SK-N-SH (cell line): ENCODE data around the gene GNAT2. TPM values are rescaled to one million over a fixed set of nuclear protein-coding genes. Genes with fewer than 3 reads are reported as not detected.

ENCODE experiments used
- CTCF ChIA-PET: fragments of 300-600, 350-600 bp; formaldehyde crosslinking; extraction: SDS; loops from one replicate; lab custom pipeline; 2021; lab: Yijun Ruan, JAX
- POLR2A ChIA-PET: fragments of 350-600 bp; sonication (Branson Sonifier 250); formaldehyde crosslinking; extraction: SDS; loops from one replicate; lab custom pipeline; 2020; ENCODE audit warnings: antibody characterized with exemption, inconsistent platforms; lab: Yijun Ruan, JAX
- DNase-seq: peaks from one replicate; pipeline ENCODE4 v3.0.0; 2012
- H2AFZ ChIP-seq: fragments of 200-600 bp; sonication (generic); 2 replicates; pipeline ENCODE4 v1.8.1; 2016; ENCODE audit warnings: antibody characterized with exemption, mild to moderate bottlenecking, low read depth
- H3F3A ChIP-seq: fragments of 200-600 bp; sonication (generic); replicated peaks from 2 replicates; pipeline ENCODE3; 2016; ENCODE audit warnings: antibody characterized with exemption, mild to moderate bottlenecking; ENCODE audit not compliant: insufficient read depth
- H3K27ac ChIP-seq, 2 experiments: fragments of 200-500 bp in 1 of 2; fragments of 200-600 bp in 1 of 2; sonication (Bioruptor generic) in 1 of 2; sonication (generic), shearing (Covaris generic) in 1 of 2; 2 replicates each; pipeline versions ENCODE4 v1.5.1 to v1.6.1; 2014 to 2016; ENCODE audit warnings: low read depth in 2 of 2, inconsistent platforms in 1 of 2, low read length in 1 of 2, mild to moderate bottlenecking in 1 of 2, mixed read lengths in 1 of 2
- H3K27me3 ChIP-seq: fragments of 200-600 bp; sonication (generic), shearing (Covaris generic); 2 replicates; pipeline ENCODE4 v1.6.1; 2016; ENCODE audit warnings: mixed run types; ENCODE audit not compliant: insufficient read depth
- H3K36me3 ChIP-seq, 2 experiments: fragments of 200-500 bp in 1 of 2; fragments of 200-600 bp in 1 of 2; sonication (Bioruptor generic) in 1 of 2; sonication (generic) in 1 of 2; replicated peaks in 1 of 2; 2 replicates each; pipeline versions ENCODE3 to v1.5.1; 2014 to 2016; ENCODE audit warnings: low read length in 1 of 2, mild to moderate bottlenecking in 1 of 2; ENCODE audit not compliant: insufficient read depth in 2 of 2, control insufficient read depth in 1 of 2
- H3K4me1 ChIP-seq, 2 experiments: fragments of 200-500 bp in 1 of 2; fragments of 200-600 bp in 1 of 2; sonication (Bioruptor generic) in 1 of 2; sonication (generic), shearing (Covaris generic) in 1 of 2; 2 replicates each; pipeline versions ENCODE4 v1.5.1 to v1.6.1; 2014 to 2016; ENCODE audit warnings: low read depth in 1 of 2, low read length in 1 of 2, mixed run types in 1 of 2; ENCODE audit not compliant: insufficient read depth in 2 of 2, control insufficient read depth in 1 of 2
- H3K4me2 ChIP-seq: fragments of 200-600 bp; sonication (generic), shearing (Covaris generic); 2 replicates; pipeline ENCODE4 v1.6.1; 2017; ENCODE audit warnings: mixed run types
- H3K4me3 ChIP-seq, 2 experiments: fragments of 200-500 bp in 1 of 2; fragments of 200-600 bp in 1 of 2; sonication (Bioruptor generic) in 1 of 2; sonication (generic), shearing (Covaris generic) in 1 of 2; 2 replicates each; pipeline versions ENCODE4 v1.5.1 to v1.8.1; 2014 to 2016; ENCODE audit warnings: low read depth in 2 of 2, inconsistent platforms in 1 of 2, low read length in 1 of 2, mild to moderate bottlenecking in 1 of 2, mixed read lengths in 1 of 2, moderate library complexity in 1 of 2
- H3K79me2 ChIP-seq: fragments of 200-600 bp; sonication (generic); 2 replicates; pipeline ENCODE4 v1.8.1; 2017; ENCODE audit warnings: mild to moderate bottlenecking; ENCODE audit not compliant: insufficient read depth
- H3K9ac ChIP-seq: fragments of 200-600 bp; sonication (generic); 2 replicates; pipeline ENCODE4 v1.6.1; 2017; ENCODE audit warnings: mixed run types
- H3K9me2 ChIP-seq: fragments of 200-600 bp; sonication (generic); 2 replicates; pipeline ENCODE4 v1.6.1; 2017; ENCODE audit warnings: mixed run types
- H3K9me3 ChIP-seq: fragments of 200-600 bp; sonication (generic); 2 replicates; pipeline ENCODE4 v1.6.1; 2017; ENCODE audit warnings: mixed run types, mild to moderate bottlenecking, moderate library complexity
- H4K20me1 ChIP-seq: fragments of 200-600 bp; sonication (generic); 2 replicates; pipeline ENCODE4 v1.6.1; 2017; ENCODE audit warnings: mild to moderate bottlenecking, mixed run types; ENCODE audit not compliant: insufficient read depth
- ELF1 ChIP-seq: IDR thresholded peaks from 2 replicates; pipeline ENCODE4 v1.4.0; 2012
- EP300 ChIP-seq, 2 experiments: IDR thresholded peaks; 2 replicates each; pipeline versions ENCODE4 v1.4.0 to v1.6.1; 2012; ENCODE audit warnings: borderline replicate concordance in 1 of 2, low read depth in 1 of 2, low read length in 1 of 2
- EZH2phosphoT487 ChIP-seq: fragments of 200-600 bp; sonication (generic); IDR thresholded peaks from 2 replicates; pipeline ENCODE4 v1.6.1; 2017; ENCODE audit warnings: low read depth, mixed run types, mild to moderate bottlenecking, antibody characterized with exemption, moderate library complexity, borderline replicate concordance
- FOSL2 ChIP-seq: IDR thresholded peaks from 2 replicates; pipeline ENCODE4 v1.4.0; 2012; ENCODE audit warnings: low read depth, mild to moderate bottlenecking, moderate library complexity, borderline replicate concordance
- GATA2 ChIP-seq: sonication (generic); formaldehyde crosslinking; IDR thresholded peaks from 2 replicates; pipeline ENCODE4 v1.5.0; 2020; ENCODE audit warnings: mild to moderate bottlenecking, missing genetic modification reagents
- JUND ChIP-seq: IDR thresholded peaks from 2 replicates; pipeline ENCODE4 v1.4.0; 2012
- MEF2A ChIP-seq: IDR thresholded peaks from 2 replicates; pipeline ENCODE4 v1.4.0; 2012; ENCODE audit warnings: low read depth, borderline replicate concordance
- MXI1 ChIP-seq: IDR thresholded peaks from 2 replicates; pipeline ENCODE4 v1.6.1; 2012; ENCODE audit warnings: mild to moderate bottlenecking, low read depth, low read length, improper control_type of control experiment
- NRF1 ChIP-seq: IDR thresholded peaks from 2 replicates; pipeline ENCODE4 v1.6.1; 2012; ENCODE audit warnings: low read depth, mild to moderate bottlenecking, low read length
- POLR2AphosphoS5 ChIP-seq: IDR thresholded peaks from 2 replicates; pipeline ENCODE4 v1.6.1; 2012; ENCODE audit warnings: low read depth, low read length
- RAD21 ChIP-seq: IDR thresholded peaks from 2 replicates; pipeline ENCODE4 v1.6.1; 2012; ENCODE audit warnings: mild to moderate bottlenecking, low read length
- RCOR1 ChIP-seq: fragments of 150-350 bp; IDR thresholded peaks from 2 replicates; pipeline ENCODE4 v1.6.1; 2017; ENCODE audit warnings: antibody characterized with exemption, low read length
- SIN3A ChIP-seq: IDR thresholded peaks from 2 replicates; pipeline ENCODE4 v1.6.1; 2012; ENCODE audit warnings: low read depth, mild to moderate bottlenecking, low read length, moderate library complexity, borderline replicate concordance
- TEAD4 ChIP-seq: IDR thresholded peaks from 2 replicates; pipeline ENCODE4 v1.4.0; 2012; ENCODE audit warnings: mild to moderate bottlenecking, borderline replicate concordance; ENCODE audit not compliant: insufficient read depth
- WGBS: methylation state at CpG from one replicate; pipeline ENCODE4 v1.1.6; 2017; ENCODE audit warnings: low lambda C conversion rate; 5-methylcytosine and 5-hydroxymethylcytosine counted together
- polyA plus RNA-seq, 3 experiments: library from polyadenylated mRNA; depleted of rRNA; stranded (reverse); fragments of >200 nt; gene quantifications; 2 replicates each; pipeline ENCODE4 v1.2.3, GENCODE V29; 2012
- TF ChIP-seq, protein P1 (sequence below): IDR thresholded peaks from 2 replicates; pipeline ENCODE4; 2012
- TF ChIP-seq, protein P2 (sequence below): IDR thresholded peaks from 2 replicates; pipeline ENCODE4 v1.6.1; 2012; ENCODE audit warnings: mild to moderate bottlenecking, low read depth, low read length, moderate library complexity
- TF ChIP-seq, protein P3 (sequence below): fragments of 150-350 bp; IDR thresholded peaks from 2 replicates; pipeline ENCODE4 v1.6.1; 2016; ENCODE audit warnings: mild to moderate bottlenecking, low read depth, low read length
- TF ChIP-seq, protein P4 (sequence below): IDR thresholded peaks from 2 replicates; pipeline ENCODE4 v1.4.0; 2012; ENCODE audit warnings: low read depth, borderline replicate concordance

GNAT2 gene
- polyA plus RNA-seq, 1 of the 3 experiments (the other 2 are of a cell fraction) = 0.16 TPM

DNA sequence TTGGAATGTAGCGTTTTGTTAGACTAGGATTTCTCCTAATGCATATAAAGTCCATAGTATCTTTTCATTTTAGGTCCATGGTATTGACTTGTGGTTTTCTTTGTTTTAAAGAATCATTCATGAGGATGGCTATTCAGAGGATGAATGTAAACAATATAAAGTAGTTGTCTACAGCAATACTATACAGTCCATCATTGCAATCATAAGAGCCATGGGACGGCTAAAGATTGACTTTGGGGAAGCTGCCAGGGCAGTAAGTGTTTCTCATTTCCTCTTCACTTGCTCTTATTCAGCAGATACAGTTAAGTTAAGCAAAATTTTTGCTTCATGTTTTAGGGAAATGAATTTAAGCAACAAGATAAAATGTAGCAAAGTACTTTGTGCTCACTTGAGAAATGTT, 45.6 kb downstream of the GNAT2 start (continued):
- TF ChIP-seq MXI1 = no peak

DNA sequence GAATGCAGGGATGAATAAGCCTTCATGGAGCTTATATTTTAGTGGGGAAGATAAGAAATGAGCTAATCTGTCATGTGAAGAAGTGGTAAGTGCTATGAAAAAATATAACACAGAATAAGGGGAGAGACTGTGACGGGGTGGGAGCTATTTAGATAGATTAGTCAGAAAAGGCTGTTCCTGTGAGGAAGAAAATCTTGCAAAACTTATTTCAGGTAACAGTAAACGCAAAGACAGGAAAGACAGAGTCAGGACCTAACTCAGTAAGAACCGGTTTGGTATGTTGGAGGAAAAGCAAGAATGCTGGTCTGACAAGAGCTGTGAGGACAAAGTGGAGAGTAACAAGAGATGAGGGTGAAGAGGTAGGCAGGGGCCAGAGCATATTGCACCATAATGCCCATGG, 49.0 kb downstream of the GNAT2 start:
- Histone ChIP-seq H3K9me2 (no peaks in the 10 kb centered on the region), H3K9me3 (no peaks in the 10 kb centered on the region), H3K27ac (no peak overlapping the region), H3K4me2 (no peak overlapping the region), H3K79me2 (peaks cover 100% of the 10 kb centered on the region), H3K9ac (no peak overlapping the region), H3K4me3 (no peak overlapping the region), H3K27me3 (no peaks in the 10 kb centered on the region), H2AFZ (no peak overlapping the region), H4K20me1 (peaks cover 84% of the 10 kb centered on the region), H3F3A (peaks cover 10% of the 10 kb centered on the region), H3K4me1 (peaks cover 0 to 4% of the 10 kb centered on the region in 2 experiments; a peak in 2 of 4 replicates), H3K36me3 (peaks cover 10 to 14% of the 10 kb centered on the region in 2 experiments)
- WGBS = 89% methylated on average over 3 of the region's 3 CpGs
- POLR2A ChIA-PET = no interaction called here
- CTCF ChIA-PET = interaction anchor here (1.1 to 1.6 kb wide), 5 partner anchors 12 to 79 kb away, joined by 3 to 6 read pairs (median 4); partner anchors contain the start of gene GNAI3
- no peak for DNase-seq
- no peak for TF ChIP-seq RCOR1
- no peak for TF ChIP-seq EZH2phosphoT487
- TF ChIP-seq FOSL2 = no peak
- no peak for TF ChIP-seq EP300 (IDR thresholded peaks at IDR 0.05; ENCODE audit: borderline replicate concordance in 1 of 2, low read depth in 1 of 2, low read length in 1 of 2)
- TF ChIP-seq, protein P1, sequence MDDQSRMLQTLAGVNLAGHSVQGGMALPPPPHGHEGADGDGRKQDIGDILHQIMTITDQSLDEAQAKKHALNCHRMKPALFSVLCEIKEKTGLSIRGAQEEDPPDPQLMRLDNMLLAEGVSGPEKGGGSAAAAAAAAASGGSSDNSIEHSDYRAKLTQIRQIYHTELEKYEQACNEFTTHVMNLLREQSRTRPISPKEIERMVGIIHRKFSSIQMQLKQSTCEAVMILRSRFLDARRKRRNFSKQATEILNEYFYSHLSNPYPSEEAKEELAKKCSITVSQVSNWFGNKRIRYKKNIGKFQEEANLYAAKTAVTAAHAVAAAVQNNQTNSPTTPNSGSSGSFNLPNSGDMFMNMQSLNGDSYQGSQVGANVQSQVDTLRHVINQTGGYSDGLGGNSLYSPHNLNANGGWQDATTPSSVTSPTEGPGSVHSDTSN = no peak
- TF ChIP-seq, protein P2, sequence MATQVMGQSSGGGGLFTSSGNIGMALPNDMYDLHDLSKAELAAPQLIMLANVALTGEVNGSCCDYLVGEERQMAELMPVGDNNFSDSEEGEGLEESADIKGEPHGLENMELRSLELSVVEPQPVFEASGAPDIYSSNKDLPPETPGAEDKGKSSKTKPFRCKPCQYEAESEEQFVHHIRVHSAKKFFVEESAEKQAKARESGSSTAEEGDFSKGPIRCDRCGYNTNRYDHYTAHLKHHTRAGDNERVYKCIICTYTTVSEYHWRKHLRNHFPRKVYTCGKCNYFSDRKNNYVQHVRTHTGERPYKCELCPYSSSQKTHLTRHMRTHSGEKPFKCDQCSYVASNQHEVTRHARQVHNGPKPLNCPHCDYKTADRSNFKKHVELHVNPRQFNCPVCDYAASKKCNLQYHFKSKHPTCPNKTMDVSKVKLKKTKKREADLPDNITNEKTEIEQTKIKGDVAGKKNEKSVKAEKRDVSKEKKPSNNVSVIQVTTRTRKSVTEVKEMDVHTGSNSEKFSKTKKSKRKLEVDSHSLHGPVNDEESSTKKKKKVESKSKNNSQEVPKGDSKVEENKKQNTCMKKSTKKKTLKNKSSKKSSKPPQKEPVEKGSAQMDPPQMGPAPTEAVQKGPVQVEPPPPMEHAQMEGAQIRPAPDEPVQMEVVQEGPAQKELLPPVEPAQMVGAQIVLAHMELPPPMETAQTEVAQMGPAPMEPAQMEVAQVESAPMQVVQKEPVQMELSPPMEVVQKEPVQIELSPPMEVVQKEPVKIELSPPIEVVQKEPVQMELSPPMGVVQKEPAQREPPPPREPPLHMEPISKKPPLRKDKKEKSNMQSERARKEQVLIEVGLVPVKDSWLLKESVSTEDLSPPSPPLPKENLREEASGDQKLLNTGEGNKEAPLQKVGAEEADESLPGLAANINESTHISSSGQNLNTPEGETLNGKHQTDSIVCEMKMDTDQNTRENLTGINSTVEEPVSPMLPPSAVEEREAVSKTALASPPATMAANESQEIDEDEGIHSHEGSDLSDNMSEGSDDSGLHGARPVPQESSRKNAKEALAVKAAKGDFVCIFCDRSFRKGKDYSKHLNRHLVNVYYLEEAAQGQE = no peak
- no peak for TF ChIP-seq ELF1
- no peak for TF ChIP-seq TEAD4
- TF ChIP-seq MXI1 = no peak
- TF ChIP-seq POLR2AphosphoS5 = no peak
- no peak for TF ChIP-seq SIN3A
- TF ChIP-seq GATA2 = no peak
- TF ChIP-seq, protein P3, sequence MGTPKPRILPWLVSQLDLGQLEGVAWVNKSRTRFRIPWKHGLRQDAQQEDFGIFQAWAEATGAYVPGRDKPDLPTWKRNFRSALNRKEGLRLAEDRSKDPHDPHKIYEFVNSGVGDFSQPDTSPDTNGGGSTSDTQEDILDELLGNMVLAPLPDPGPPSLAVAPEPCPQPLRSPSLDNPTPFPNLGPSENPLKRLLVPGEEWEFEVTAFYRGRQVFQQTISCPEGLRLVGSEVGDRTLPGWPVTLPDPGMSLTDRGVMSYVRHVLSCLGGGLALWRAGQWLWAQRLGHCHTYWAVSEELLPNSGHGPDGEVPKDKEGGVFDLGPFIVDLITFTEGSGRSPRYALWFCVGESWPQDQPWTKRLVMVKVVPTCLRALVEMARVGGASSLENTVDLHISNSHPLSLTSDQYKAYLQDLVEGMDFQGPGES = no peak
- TF ChIP-seq RAD21 = no peak
- TF ChIP-seq NRF1 = no peak
- TF ChIP-seq, protein P4, sequence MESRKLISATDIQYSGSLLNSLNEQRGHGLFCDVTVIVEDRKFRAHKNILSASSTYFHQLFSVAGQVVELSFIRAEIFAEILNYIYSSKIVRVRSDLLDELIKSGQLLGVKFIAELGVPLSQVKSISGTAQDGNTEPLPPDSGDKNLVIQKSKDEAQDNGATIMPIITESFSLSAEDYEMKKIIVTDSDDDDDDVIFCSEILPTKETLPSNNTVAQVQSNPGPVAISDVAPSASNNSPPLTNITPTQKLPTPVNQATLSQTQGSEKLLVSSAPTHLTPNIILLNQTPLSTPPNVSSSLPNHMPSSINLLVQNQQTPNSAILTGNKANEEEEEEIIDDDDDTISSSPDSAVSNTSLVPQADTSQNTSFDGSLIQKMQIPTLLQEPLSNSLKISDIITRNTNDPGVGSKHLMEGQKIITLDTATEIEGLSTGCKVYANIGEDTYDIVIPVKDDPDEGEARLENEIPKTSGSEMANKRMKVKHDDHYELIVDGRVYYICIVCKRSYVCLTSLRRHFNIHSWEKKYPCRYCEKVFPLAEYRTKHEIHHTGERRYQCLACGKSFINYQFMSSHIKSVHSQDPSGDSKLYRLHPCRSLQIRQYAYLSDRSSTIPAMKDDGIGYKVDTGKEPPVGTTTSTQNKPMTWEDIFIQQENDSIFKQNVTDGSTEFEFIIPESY = no peak
- no peak for TF ChIP-seq MEF2A
- TF ChIP-seq JUND = no peak
